Endodermal cell (in vitro differentiated cells): ENCODE results near the gene SLC6A20. TPM values are rescaled to one million over a fixed set of nuclear protein-coding genes. Genes with fewer than 3 reads are reported as not detected.

ENCODE experiments used
- DNase-seq: peaks from one replicate; pipeline ENCODE4 v3.0.0-alpha.2; 2017
- H3K27ac ChIP-seq: 2 replicates; pipeline ENCODE4 v1.5.1; 2013; ENCODE audit warnings: mild to moderate bottlenecking, low read depth, low read length, moderate library complexity
- H3K27me3 ChIP-seq: 2 replicates; pipeline ENCODE4 v1.6.1; 2013; ENCODE audit warnings: mild to moderate bottlenecking, low read length, moderate library complexity; ENCODE audit not compliant: insufficient read depth, control insufficient read depth, poor library complexity, severe bottlenecking
- H3K36me3 ChIP-seq: 2 replicates; pipeline ENCODE4 v1.7.0; 2013; ENCODE audit warnings: mild to moderate bottlenecking, low read length, moderate library complexity; ENCODE audit not compliant: control insufficient read depth, insufficient read depth
- H3K4me1 ChIP-seq: one replicate; pipeline ENCODE4 v1.7.0; 2013; ENCODE audit warnings: low read length; ENCODE audit not compliant: control insufficient read depth, insufficient read depth
- H3K4me3 ChIP-seq: 2 replicates; pipeline ENCODE4 v1.5.1; 2013; ENCODE audit warnings: mild to moderate bottlenecking, low read length, moderate library complexity
- H3K9ac ChIP-seq: 2 replicates; pipeline ENCODE4 v1.6.1; 2013; ENCODE audit warnings: mild to moderate bottlenecking, low read length, moderate library complexity; ENCODE audit not compliant: poor library complexity, severe bottlenecking; ENCODE audit errors: extremely low read depth
- H3K9me3 ChIP-seq: 2 replicates; pipeline ENCODE4 v1.6.1; 2013; ENCODE audit warnings: mild to moderate bottlenecking, low read length, moderate library complexity; ENCODE audit not compliant: control insufficient read depth
- H3K27ac Mint-ChIP-seq: 2 replicates; pipeline ENCODE4 v1.8.0; 2020; ENCODE audit warnings: mixed read lengths
- H3K27me3 Mint-ChIP-seq: 2 replicates; pipeline ENCODE4 v1.8.0; 2021; ENCODE audit warnings: mild to moderate bottlenecking, mixed read lengths; ENCODE audit not compliant: insufficient read depth
- H3K36me3 Mint-ChIP-seq: 2 replicates; pipeline ENCODE4 v1.8.0; 2020; ENCODE audit warnings: low read depth, mixed read lengths
- H3K4me1 Mint-ChIP-seq: 2 replicates; pipeline ENCODE4 v1.8.0; 2020; ENCODE audit warnings: mixed read lengths
- H3K4me3 Mint-ChIP-seq: 2 replicates; pipeline ENCODE4 v1.8.0; 2020; ENCODE audit warnings: mild to moderate bottlenecking, moderate library complexity, mixed read lengths
- H3K9me3 Mint-ChIP-seq: 2 replicates; pipeline ENCODE4 v1.8.0; 2020; ENCODE audit warnings: mild to moderate bottlenecking, mixed read lengths
- CTCF ChIP-seq: fragments of 200-600 bp; sonication (generic); conservative IDR thresholded peaks from 2 replicates; pipeline ENCODE4 v1.5.0; 2021; ENCODE audit warnings: antibody characterized with exemption, mild to moderate bottlenecking
- WGBS, 2 experiments: methylation state at CpG; one replicate each; pipeline versions ENCODE4 v1.1.5 to v1.1.7; 2013; ENCODE audit warnings: missing lambda C conversion rate in 2 of 2, mixed read lengths in 1 of 2; ENCODE audit not compliant: insufficient coverage in 1 of 2, insufficient read length in 1 of 2; 5-methylcytosine and 5-hydroxymethylcytosine counted together
- total RNA-seq, 2 donors: library from RNA; stranded (reverse); fragmentation: NEBNext Ultra II Directional in 1 of 2; extraction: Animal tissue kit (Norgen Biotek cat#: 25700) in 1 of 2; gene quantifications; 2 replicates in 1 of 2; 3 replicates in 1 of 2; pipeline ENCODE4 v1.2.1, GENCODE V29; 2021

The SLC6A20 gene
- total RNA-seq, 2 donors from 2014 or later = 0.29 to 1.5 TPM

DNA sequence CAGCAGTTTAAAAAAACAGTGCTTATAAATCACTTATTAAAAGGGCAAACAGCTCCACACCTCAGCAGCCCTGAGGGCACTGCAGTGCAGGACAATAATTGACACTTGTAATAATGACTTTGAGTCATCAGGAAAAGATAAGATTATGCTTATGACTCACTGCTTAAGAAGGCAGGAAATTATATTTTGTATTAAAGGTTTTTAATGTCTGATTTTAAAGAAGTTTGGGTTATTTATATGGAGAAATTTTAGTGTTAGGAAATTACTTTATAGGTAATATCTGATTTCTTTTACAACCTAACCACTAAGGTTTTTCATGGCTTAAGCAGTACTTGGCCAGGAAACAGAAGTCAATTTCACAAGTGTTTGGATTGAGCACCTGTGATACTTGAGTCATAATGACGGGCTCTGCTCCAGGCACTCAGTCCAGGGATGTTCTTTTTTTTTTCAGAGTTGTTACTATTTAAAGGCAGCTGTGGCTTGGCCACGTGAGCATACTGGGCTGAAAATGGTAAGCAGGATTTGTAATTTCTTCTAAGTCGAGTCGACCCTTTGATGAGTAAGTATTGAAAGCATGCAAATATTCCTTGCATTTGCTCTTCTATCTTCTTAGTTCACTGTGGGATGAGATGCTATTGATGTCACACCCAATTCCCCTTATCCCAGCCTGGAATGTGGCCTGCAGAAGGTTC, 21.6 kb upstream of the SLC6A20 start:
- H3K4me3 ChIP-seq = no peak overlapping the region
- no peaks in the 10 kb centered on the region for H3K4me1 Mint-ChIP-seq
- H3K4me1 ChIP-seq = no peaks in the 10 kb centered on the region
- H3K4me3 Mint-ChIP-seq = no peak overlapping the region
- no peak for TF ChIP-seq CTCF
- no peak overlapping the region for H3K9ac ChIP-seq
- H3K27ac Mint-ChIP-seq = no peak overlapping the region
- peaks cover 9% of the 10 kb centered on the region for H3K9me3 Mint-ChIP-seq
- H3K9me3 ChIP-seq = peaks cover 8% of the 10 kb centered on the region
- H3K27me3 Mint-ChIP-seq = no peaks in the 10 kb centered on the region
- H3K36me3 ChIP-seq = no peaks in the 10 kb centered on the region
- no peaks in the 10 kb centered on the region for H3K27me3 ChIP-seq
- no peak overlapping the region for H3K27ac ChIP-seq
- no peak for DNase-seq
- H3K36me3 Mint-ChIP-seq = peaks cover 21% of the 10 kb centered on the region
- 94 to 100% methylated on average over 2 to 4 of the region's 4 CpGs for WGBS, 2 experiments

GRCh38 chr3:45816544-45816943, 20.2 kb upstream of the SLC6A20 start:
- Histone ChIP-seq H3K27me3 (no peaks in the 10 kb centered on the region), H3K4me3 (no peak overlapping the region), H3K4me1 (no peaks in the 10 kb centered on the region), H3K36me3 (no peaks in the 10 kb centered on the region), H3K9ac (no peak overlapping the region), H3K9me3 (peaks cover 8% of the 10 kb centered on the region), H3K27ac (no peak overlapping the region)
- H3K4me3 Mint-ChIP-seq = no peak overlapping the region
- H3K9me3 Mint-ChIP-seq = peaks cover 9% of the 10 kb centered on the region
- no peaks in the 10 kb centered on the region for H3K4me1 Mint-ChIP-seq
- no peak overlapping the region for H3K27ac Mint-ChIP-seq
- peaks cover 21% of the 10 kb centered on the region for H3K36me3 Mint-ChIP-seq
- no peaks in the 10 kb centered on the region for H3K27me3 Mint-ChIP-seq
- no peak for DNase-seq
- 96% methylated on average over 3 of the region's 3 CpGs; no CpG with 5 or more reads in 1 of the 2 experiments for WGBS, 2 experiments
- no peak for TF ChIP-seq CTCF

DNA sequence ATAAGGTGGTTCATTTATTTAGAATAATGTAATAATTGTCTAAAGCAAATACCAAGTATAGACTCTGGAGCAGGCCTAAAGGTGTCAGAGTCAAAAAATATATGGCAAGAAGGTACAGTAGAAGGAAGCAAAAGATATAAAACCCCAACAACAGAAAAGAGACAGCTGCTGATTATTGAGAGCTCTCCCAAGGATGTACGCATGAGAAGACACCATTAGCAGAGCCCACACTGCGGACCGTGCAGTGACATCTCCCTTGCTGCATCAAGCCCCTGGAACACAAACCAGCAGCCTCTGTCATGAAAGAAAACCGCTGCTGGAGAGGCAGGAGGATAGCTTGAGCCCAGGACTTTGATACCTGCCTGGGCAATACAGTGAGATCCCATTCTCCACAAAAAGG, 18.0 kb upstream of the SLC6A20 start:
- H3K27me3 ChIP-seq = no peaks in the 10 kb centered on the region
- H3K27ac ChIP-seq = no peak overlapping the region
- no peaks in the 10 kb centered on the region for H3K27me3 Mint-ChIP-seq
- no peak overlapping the region for H3K9ac ChIP-seq
- H3K4me3 Mint-ChIP-seq = no peak overlapping the region
- no peak for DNase-seq
- no peaks in the 10 kb centered on the region for H3K4me1 Mint-ChIP-seq
- WGBS, 2 experiments = 92% methylated on average over 4 of the region's 4 CpGs; no CpG with 5 or more reads in 1 of the 2 experiments
- no peaks in the 10 kb centered on the region for H3K36me3 ChIP-seq
- peaks cover 9% of the 10 kb centered on the region for H3K9me3 Mint-ChIP-seq
- H3K4me3 ChIP-seq = no peak overlapping the region
- peaks cover 8% of the 10 kb centered on the region for H3K9me3 ChIP-seq
- no peaks in the 10 kb centered on the region for H3K4me1 ChIP-seq
- no peak overlapping the region for H3K27ac Mint-ChIP-seq
- no peak for TF ChIP-seq CTCF
- peaks cover 18% of the 10 kb centered on the region for H3K36me3 Mint-ChIP-seq
